ENCODE measurements around the gene CIB4.
"Not testable (repeated sequence)": the region's sequence is repeated elsewhere in the genome, so short reads cannot be mapped to it uniquely, and the experiment has no call there.

CIB4 gene

DNA sequence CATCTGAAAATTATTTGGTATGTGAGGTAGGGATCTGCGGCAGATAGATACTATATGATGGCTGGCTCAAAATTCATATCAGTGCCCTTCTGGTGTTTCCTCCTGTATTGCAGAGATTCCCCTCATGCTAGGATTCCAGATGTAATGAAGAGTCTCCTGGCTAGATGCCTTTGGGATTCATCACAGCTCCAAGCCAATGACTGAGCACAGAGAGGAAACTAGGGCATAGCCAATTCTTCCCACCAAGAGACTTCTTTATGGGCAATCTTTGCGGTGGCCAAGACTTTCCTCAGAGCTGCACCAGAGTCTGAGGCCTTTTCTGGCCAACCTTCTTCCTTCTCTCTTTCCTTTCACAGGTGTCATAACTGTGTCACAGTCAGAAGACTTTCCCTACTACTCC, 25.5 kb upstream of the CIB4 start:
- ATAC-seq = no peak

DNA sequence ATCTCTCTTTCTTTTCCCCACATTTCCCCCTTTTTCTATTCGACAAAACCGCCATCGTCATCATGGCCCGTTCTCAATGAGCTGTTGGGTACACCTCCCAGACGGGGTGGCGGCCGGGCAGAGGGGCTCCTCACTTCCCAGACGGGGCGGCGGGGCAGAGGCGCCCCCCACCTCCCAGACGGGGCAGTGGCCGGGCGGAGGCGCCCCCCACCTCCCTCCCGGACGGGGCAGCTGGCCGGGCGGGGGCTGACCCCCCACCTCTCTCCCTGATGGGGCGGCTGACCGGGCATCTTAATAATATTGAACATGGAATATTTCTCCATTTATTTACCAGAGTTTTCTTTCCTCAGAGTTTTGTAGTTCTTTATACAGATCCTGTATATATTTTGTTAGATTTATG, 24.1 kb upstream of the CIB4 start:
- ATAC-seq = not testable (repeated sequence)

DNA sequence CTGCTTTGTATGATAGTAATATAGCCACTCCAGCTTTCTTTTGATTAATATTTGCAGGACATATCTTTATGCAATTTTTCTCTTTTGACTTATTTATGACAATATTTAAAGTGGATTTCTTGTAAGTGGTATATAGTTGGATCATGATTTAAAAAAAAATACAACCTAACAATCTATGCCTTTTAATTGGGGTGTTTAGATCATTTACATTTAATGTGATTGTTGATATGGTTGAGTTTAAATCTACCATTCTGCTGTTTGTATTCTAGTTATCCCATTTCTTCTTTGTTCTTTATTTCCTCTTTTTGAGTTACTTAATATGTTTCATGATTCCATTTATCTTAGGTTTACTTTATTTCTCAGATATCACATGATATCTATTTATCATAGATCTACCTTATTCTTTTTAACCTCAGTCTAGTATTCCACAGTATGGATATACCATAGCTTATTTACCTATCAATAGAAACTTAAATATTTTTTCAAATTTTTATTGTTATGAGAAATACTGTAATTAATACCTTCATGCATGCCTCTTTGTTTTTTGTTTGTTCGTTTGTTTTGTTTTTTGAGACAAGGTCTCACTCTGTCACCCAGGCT, 19.3 kb upstream of the CIB4 start:
- no peak for ATAC-seq

DNA sequence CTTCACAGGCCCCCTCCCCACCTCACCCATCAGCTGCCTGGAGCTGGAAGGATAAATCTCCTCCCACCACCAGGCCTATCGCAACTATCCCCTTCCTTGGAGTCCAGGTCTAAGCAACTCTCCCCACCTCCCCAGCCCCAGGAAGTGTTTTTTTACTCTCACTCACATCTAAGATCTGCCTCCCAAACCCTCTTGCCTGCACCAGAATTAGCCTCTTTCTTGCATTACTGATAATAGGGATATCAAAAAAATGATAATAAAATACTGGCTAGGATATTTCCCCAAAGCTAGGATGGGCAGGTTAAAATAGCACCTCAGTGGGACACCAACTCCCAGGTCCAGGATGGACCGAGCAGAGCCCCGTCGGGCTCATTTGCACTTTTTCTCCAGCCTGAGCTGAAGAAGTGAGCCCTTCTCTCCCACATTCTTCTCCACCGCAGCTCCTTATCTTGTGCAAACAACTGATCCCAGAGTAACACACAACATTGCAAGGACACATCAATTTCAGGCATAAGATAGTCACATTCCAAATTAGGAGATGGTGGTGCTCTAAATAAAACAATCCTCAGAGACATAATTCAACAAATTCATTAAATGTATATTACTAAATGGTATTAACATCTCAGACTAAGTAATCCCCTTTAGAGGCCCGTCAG, 17.7 kb upstream of the CIB4 start:
- ATAC-seq = no peak

DNA sequence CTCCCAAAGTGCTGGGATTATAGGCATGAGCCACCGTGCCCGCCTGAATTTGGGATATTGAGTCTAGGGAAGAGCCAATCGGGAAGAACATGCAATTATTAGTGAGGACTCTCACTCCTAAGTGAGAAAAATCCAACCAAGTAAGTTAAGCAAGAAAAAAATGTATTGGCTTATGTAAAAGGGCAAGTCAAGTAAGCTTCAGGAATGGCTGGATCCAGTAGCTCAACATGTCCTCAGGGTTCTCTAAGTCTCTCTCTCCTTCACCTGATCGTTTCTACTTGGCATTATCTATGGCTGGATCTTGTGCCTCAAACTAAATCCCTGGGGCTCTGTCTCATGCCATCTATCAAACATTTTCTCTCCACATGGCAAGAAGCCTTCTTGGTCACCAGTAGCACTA, 16.1 kb upstream of the CIB4 start:
- no peak for ATAC-seq

DNA sequence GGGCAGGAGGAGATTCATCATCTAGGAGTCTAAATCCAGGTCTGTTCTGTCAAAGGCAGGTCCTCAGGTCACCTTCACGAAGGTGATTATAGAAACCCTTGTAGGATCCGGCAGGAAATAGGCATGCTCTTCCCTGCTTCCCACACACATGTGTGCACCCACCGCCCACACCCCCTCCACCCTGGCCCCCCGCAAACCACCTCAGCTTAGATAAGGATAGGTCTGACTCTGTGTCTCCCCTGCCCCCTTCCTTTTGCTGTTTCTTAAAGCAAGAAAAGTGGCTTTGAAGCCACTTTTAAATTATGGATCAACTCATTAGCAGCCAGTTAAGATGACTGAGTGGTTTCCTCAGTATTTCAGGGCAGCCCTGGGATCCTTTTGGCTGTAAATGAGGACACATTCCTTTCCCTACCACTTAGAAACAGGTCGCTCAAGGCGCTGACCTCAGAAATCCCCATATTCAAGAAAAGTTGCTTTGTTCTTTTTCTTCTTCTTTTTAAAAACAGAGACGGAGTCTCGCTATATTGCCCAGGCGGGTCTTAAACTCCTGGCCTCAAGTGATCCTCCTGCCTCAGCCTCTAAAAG, 14.5 kb upstream of the CIB4 start:
- no peak for ATAC-seq

DNA sequence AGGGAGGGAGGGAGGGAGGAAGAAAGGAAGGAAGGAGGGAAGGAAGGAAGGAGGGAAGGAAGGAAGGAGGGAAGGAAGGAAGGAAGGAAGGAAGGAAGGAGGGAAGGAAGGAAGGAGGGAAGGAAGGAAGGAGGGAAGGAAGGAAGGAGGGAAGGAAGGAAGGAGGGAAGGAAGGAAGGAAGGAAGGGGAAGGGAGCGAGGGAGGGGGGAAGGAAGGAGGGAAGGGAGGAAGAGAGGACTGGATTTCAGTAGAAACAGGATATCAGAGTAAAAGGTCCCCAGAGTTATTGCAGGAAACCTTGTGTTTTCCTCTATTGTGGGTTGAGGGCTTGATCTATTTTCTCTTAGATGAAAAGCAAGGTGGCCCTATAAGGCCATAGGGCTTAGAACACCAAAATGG, 14.0 kb upstream of the CIB4 start:
- not testable (repeated sequence) for ATAC-seq

DNA sequence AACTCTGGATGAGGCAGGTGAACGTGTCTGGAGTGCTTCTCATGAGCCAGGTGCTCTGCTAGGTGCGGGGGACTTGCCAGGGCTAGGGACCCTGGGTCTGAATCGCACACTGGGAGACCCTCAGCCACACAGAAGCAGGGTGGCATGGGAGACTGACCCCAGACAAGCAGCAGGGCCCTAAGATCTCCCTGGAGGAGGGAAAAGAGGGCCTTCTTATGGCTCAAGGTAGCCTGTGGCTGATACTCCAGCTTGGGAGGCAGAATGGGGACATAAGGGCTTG, 12.8 kb upstream of the CIB4 start:
- ATAC-seq = no peak

DNA sequence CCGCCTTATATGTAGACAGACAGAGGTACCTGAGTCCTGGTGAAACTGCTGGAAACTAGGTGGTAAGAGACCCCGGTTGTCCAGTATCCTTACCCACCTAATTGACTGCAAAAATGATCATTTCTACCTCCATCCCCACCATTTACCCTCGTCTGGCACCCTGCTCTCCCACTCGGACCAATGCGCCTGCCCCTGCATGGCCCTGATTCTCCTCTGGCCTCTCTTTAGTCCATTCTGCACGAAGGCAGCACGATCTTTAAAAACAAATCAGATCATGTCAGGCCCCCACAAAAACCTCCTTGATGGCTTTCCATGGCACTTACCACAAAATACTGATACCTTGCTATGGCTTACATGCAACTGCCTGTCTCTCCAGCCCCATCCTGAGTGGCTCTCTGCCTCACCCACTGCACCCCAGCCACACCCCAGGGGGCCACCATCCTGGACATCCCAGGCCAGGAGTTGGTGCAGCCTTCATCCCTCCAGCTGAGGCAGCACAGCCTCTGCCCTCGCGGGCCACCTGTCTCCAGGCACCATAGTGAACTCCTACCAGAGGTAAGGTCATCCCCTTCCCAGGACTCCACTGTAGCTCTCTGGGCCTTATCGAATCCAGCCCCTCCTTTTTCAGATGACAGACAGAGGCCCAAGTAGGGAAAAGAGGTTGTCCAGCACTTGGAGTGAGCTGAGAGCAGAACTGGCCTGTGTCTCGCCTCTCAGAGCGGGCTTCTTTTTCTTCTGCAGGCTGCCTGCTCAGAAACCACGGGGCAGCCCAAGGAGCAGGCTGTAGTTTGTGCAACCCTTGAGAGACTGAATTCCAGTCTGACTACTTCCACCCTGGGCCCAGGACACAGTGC, 12.3 kb upstream of the CIB4 start:
- no peak for ATAC-seq

DNA sequence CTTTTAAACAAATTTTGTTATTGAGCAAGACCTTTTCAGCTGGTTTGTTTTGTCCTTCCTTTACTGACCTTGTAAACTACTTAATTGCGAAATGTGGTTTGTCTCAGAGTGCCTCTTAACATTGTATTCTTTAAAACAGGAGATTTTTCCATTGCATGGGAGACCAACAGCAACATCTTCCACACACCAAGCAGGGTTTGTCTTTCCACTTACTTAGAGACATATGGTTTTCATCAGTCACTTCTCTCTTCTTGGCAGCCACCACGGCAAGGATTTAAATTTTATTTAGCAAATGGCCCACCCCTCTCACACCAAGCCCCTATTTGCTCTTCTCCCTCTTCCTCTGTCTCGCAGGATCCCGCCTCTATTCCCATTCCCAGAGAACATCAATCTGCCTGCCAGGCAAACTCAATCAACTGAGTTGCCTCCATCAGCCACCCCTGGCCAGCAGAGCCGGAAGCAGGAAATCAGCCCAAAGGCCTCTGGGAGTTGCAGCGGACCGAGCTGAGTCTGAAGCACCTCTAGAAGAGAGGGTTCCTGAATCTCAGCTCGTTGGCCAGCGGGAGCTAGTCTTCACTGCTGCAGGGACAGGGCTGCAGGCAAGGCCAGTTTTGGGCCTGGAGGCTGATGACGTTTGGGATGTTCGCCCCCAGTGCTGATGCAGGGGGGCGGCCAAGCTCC, 11.3 kb upstream of the CIB4 start:
- ATAC-seq = no peak

DNA sequence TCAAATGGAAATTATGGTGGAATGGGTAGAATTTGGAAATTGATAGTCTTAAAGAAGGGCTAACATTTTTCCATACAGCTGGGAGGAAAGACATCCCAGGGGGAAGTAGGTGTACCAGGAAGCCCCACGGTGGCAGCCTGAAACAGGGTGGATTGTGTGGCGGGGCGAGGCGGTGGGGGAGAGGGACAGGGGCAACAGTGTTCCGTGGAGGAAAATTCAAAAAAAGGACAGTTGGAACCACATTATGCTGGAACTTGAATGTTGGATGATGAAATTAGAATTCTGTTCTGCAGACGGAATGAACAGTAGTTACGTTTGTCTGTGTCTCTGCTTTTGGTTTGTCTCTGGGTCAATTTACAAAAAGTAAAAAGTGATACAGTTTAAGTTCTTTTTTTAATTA, 10.6 kb upstream of the CIB4 start:
- no peak for ATAC-seq

DNA sequence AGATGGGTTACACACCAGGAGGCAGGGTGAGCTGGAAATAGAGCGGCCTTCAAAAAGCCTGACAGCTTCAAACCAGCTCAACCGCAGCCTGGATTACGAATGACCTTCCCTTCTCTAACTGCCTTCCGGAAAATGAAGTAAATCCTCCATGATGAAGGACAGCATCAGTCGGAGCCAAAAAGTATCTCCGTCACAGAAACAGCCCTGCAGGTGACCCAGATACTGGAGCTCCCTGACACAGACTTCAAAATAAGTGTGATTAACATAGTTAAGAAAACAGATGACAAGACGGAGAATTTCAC, 10.3 kb upstream of the CIB4 start:
- ATAC-seq = no peak

DNA sequence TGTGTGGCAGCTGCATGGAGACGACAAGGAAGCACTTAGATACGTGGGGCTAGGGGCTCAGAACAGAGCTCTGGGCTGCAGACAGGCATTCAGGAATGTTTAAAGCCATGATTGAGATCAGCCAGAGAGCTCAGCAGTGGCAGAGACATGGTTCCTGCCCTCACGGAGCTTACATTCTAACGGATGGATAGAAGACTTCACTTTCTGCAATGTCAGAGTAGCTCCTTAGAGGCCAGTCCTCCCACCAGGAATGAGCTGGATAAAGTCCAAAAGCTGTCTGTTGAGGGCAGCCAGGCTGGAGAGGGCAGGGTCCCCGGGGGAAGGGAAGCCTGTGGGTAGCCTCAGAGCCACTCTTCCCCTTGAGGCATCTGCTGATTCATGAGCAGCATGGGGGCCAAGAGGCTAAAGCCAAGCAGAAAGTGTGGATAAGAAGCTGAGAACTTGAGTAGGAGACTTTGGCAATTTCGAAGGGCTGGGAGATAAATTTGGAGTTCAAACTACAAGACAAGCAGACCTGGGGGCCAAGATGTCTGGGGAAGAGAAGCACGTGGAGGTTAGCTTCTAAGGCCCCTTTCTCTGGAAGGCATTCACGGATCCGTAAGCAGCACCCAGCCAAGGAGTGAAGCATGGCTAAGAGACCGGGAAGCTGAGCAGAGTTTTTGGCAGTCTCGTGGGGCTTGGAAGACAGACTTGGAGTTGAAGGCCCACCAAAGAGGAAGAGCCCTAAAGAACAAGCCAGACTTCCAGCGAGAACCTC, 9.7 kb upstream of the CIB4 start:
- no peak for ATAC-seq

DNA sequence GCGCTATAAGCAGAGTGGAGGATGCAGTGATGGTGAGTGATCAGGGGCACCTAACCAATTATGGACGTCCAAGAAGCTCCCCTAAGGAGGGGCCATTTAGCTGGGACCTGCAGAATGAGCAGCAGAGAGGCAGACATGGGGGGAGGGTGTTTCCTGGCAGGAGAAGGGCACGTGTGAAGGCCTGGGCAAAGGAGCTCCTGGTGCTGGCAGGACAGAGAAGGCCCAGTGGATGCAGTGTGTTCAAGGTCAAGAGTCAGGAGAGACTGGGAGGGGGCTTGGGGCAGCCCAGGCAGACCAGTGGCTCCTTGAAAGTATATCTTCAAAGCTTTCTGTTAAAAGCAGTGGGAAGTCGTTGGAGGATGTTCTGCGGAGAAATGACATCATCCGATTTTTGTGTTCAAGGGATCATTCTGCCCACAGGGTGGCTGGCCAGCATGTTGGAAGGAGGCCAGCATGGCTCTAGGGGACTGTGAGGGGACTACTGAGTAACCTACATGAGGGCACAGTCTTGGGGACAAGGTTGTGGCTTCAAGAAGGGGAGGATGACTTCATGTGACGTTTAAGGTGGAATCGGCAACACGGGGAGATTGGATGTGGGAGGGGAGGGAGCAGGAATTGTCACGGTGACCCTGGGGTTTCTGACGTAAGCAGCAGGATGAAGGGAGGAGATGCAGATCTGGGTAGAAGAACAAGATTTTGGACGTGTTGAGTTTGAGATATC, 9.0 kb upstream of the CIB4 start:
- no peak for ATAC-seq

DNA sequence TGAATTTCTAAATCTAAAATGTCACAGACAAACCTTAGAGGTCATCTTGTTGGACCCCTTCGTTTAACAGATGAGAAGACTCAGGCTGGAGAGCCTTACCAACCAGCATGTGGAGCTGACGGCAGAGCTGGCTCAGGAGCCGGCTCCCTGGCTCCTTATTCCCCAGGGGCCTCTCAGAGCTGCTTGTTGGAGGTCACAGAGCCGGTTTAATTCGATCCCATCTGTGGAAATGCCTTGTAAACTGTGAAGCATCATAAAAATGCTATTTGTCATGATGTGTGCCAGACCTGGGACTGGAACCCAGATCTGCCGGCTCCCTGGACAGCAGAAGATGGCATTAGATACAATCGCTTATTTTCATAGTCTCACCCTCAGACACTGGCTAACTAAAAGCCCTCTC, 8.2 kb upstream of the CIB4 start:
- no peak for ATAC-seq

DNA sequence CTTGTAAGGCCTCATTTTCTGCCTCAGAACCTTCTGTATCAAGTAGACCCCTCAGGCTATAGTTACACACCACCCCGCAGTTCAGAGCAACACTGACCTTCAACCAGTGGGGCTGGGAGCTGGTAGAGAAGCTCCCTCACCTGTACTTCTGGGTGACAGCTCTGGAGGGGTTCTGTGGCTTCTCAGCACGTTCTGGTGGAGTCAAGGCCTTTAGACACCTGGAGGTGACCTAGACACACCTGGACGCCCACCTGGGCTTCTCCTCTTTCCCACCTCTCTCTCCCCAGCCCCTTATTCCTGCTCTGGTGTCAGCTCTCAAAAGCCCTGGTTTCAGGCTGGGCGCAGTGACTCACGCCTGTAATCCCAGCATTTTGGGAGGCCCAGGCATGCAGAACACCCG, 7.3 kb upstream of the CIB4 start:
- no peak for ATAC-seq

DNA sequence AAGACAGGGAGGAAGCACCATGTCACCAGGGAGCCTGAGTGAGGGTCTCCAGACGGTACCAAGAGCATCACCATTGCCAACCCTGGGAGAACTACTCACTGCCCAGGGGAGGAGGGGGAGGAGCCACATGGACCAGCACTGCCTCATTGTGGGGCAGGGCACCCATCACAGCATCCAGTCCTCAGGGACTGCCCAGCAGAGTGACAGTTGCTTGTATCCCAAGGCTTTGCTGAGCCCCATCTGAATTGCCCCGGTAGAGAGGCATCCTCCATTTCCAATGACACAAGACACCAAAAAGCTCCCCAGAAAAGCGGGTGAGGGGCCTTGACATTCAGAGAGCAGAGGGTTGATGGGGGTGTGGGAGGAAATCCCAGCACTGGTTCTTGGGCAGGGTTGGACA, 6.8 kb upstream of the CIB4 start:
- no peak for ATAC-seq

DNA sequence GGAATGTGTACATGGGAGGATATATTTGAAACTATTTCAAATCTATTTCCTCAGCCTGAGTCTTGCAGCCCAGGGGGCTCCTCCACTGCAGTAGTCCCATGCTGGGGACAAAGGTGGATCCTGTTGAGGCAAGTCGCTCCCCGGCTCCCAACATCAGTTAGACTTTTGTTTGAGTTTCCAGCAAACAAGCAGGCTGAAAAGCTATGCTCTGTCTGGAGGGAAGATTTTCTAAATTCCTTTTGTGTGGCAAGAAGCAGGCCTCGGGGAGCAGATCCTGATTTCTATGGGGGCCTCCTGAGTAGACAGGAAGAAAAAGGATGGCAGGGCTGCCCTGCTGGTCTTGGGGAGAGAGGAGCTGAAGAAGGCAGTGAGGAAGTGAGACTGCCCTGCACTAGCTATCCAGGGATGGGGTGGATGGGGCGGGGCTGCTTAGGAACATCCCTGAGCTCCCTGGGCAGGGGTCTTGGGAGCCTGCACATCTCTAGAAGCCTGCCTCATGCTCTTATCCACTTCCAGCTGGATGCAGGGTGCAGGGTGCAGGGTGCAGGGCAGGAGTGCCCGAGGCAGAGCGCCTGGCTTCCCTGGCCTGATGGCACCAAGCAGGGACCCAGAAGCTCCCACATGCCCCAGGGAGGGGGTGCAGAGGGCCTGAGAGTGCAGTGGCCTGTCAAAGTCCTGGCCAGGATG, 6.0 kb upstream of the CIB4 start:
- ATAC-seq = no peak

DNA sequence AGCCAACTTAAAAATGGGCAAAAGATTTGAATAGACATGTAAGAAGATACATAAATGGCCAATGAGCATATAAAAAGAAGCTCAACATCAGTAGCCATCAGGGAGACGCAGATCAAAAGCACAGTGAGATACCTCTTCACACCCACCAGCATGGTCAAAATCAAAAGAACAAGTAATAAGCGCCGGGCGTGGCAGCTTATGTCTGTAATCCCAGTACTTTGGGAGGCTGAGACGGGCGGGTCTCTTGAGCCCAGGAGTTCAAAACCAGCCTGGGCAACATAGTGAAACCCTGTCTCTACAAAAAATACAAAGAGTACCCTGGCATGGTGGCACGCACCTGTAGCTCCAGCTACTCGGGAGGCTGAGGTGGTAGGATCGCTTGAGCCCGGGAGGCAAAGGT, 4.6 kb upstream of the CIB4 start:
- no peak for ATAC-seq

DNA sequence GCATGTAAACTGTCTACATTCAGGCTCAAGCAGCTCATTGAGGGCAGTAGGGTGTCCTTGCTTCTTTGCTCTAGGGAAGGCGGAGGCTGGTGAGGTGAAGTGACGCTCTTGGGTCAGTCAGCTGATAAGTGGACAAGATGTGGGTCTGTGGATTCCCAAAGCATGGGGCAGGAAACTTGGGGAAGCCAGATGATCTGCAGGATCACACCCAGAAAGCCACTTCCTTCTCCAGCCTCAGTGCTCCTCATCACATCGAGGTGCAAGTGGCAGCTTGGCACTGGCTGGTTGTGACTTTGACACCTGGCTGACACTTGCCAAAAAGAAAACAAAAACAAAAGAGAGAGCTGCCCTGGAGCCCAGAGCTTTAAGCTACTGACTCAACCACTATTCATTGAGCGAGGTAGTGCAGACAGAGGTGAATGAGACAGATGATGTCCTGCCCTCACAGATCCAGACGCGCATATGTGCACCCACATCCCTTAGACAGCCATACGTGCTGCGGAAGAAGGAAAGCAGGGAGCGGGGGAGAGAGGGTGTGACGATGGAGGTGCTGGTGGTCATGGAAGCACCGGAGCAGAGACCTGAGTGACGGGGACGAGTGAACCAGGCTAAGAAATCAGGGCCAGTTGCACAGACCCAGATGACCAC, 3.1 kb upstream of the CIB4 start:
- no peak for ATAC-seq

DNA sequence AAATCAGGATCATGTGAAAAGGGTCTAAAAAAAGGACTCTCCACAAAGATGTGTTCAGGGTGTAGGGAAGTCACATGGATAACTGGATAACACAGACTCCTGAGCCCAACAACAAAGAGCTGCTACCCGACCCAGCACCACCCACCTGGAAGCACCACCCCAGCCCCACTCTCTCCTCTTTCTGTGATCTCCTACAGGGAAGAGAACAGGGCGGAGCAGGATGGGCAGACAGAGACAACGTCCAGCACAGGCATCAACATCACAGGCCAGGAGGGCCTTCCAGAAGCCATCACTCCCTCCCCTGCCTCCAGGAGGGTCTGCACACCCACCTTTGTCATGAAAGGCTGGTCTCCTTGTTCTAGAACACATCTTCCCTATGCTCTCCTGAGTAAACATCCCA, 1.3 kb upstream of the CIB4 start:
- no peak for ATAC-seq

All from activated CD4-positive, CD25-positive, alpha-beta regulatory T cell treated with anti-CD3 and anti-CD28 coated beads, Interleukin-2, amount 50 U/mL, for 24 hours (primary cell).